ENCODE data around the gene AGBL4. TPM values are rescaled to one million over a fixed set of nuclear protein-coding genes. Genes with fewer than 3 reads are reported as not detected.

Gene AGBL4
- total RNA-seq, 1 donor from 2014 or later, result not detected

GRCh38 chr1:48792961-48793360, 1230.8 kb downstream of the AGBL4 start:
- peaks cover 0 to 3% of the 10 kb centered on the region in 2 donors for H3K4me1 ChIP-seq
- no peak for TF ChIP-seq CTCF (IDR thresholded peaks at IDR 0.05)

DNA sequence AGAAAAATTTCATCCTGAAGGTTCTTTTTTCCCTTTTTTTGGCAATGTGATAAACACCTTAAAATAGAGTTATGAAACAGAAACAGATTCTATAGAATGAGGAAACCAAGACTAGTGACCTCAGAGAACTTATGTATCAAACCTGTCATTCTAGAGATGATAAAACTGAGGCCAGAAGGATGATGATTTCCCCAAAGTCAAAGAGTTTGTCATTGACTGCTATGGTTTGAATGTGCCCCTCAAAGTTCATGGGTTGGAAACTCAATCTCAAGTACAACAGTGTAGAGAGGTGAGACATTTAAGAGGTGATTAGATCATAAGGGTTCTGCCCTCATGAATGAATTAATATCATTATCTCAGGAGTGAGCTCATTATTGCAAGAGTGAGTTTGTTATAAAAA, 1233.4 kb downstream of the AGBL4 start:
- H3K27ac ChIP-seq, result peak overlapping the region; percentile 57 to 77
- TF ChIP-seq CTCF (IDR thresholded peaks at IDR 0.05), result no peak
- no peaks in the 10 kb centered on the region for H3K27me3 ChIP-seq

More at GRCh38 chr1:48792961-48793360, 1230.8 kb downstream of the AGBL4 start:
- intact Hi-C loops (cut with DNase I), result no loop called here
- Histone ChIP-seq H3K36me3 (no peaks in the 10 kb centered on the region), H3K27ac (no peak overlapping the region), H3K27me3 (no peaks in the 10 kb centered on the region), H3K9me3 (no peaks in the 10 kb centered on the region), H3K4me3 (no peak overlapping the region)
- DNase-seq (ENCODE audit: low spot score in 2 of 2), result no peak

GRCh38 chr1:48789903-48790302, 1233.9 kb downstream of the AGBL4 start:
- Histone ChIP-seq H3K4me1 (peaks cover 0 to 3% of the 10 kb centered on the region in 2 donors), H3K36me3 (no peaks in the 10 kb centered on the region), H3K27me3 (no peaks in the 10 kb centered on the region), H3K4me3 (peak overlapping the region in 1 of 2 donors; percentile 2), H3K27ac (peak overlapping the region; percentile 57 to 77), H3K9me3 (no peaks in the 10 kb centered on the region)
- no peak for DNase-seq (ENCODE audit: low spot score in 2 of 2)
- intact Hi-C loops (cut with DNase I), result no loop called here
- TF ChIP-seq CTCF (IDR thresholded peaks at IDR 0.05), result no peak

More for the DNA sequence above, 1233.4 kb downstream of the AGBL4 start:
- intact Hi-C loops (cut with DNase I), result no loop called here
- Histone ChIP-seq H3K9me3 (no peaks in the 10 kb centered on the region), H3K36me3 (no peaks in the 10 kb centered on the region), H3K4me3 (no peak overlapping the region), H3K4me1 (peaks cover 0 to 3% of the 10 kb centered on the region in 2 donors)
- DNase-seq (ENCODE audit: low spot score in 2 of 2), result no peak

- intact Hi-C loops (cut with DNase I), result no loop called here
- no peak for TF ChIP-seq CTCF (IDR thresholded peaks at IDR 0.05)
- Histone ChIP-seq H3K9me3 (no peaks in the 10 kb centered on the region), H3K4me3 (no peak overlapping the region), H3K36me3 (no peaks in the 10 kb centered on the region), H3K27ac (no peak overlapping the region), H3K27me3 (no peaks in the 10 kb centered on the region), H3K4me1 (peaks cover 0 to 3% of the 10 kb centered on the region in 2 donors)
- no peak for DNase-seq (ENCODE audit: low spot score in 2 of 2)
These were observed 1237.9 kb downstream of the AGBL4 start for GRCh38 chr1:48785869-48786268.

GRCh38 chr1:48784301-48784700, 1239.5 kb downstream of the AGBL4 start:
- no peak for TF ChIP-seq CTCF (IDR thresholded peaks at IDR 0.05)
- H3K4me1 ChIP-seq, result no peaks in the 10 kb centered on the region
- DNase-seq (ENCODE audit: low spot score in 2 of 2), result no peak
- no peaks in the 10 kb centered on the region for H3K36me3 ChIP-seq
- no peak overlapping the region for H3K4me3 ChIP-seq
- intact Hi-C loops (cut with DNase I), result no loop called here
- H3K9me3 ChIP-seq, result no peaks in the 10 kb centered on the region
- no peak overlapping the region for H3K27ac ChIP-seq
- no peaks in the 10 kb centered on the region for H3K27me3 ChIP-seq
